CD8-positive, alpha-beta memory T cell (primary cell): Measurements from ENCODE around the gene FMN1. TPM values are rescaled to one million over a fixed set of nuclear protein-coding genes. Genes with fewer than 3 reads are reported as not detected.

Experiments used
- CTCF ChIA-PET: fragments of 350-600 bp; sonication (Branson Sonifier 250); formaldehyde crosslinking; loops from one replicate; lab custom pipeline; 2021; ENCODE audit warnings: antibody characterized with exemption; lab: Charles Lee
- POLR2A ChIA-PET: fragments of 350-600 bp; sonication (Branson Sonifier 250); formaldehyde crosslinking; loops from one replicate; lab custom pipeline; 2021; ENCODE audit warnings: antibody characterized with exemption; lab: Charles Lee
- DNase-seq, 5 donors: peaks; one replicate each; pipeline versions ENCODE4 v3.0.0 to v3.0.0-alpha.2; 2020 to 2022; ENCODE audit warnings: mixed read lengths in 1 of 5
- H3K27ac ChIP-seq: one replicate; pipeline ENCODE4 v1.7.0; 2013; ENCODE audit warnings: low read depth, mild to moderate bottlenecking, low read length, moderate library complexity
- H3K27me3 ChIP-seq: 2 replicates; pipeline ENCODE4 v1.7.0; 2013; ENCODE audit warnings: low read length, mild to moderate bottlenecking; ENCODE audit not compliant: insufficient read depth, poor library complexity, severe bottlenecking
- H3K36me3 ChIP-seq: 2 replicates; pipeline ENCODE4 v1.7.0; 2013; ENCODE audit warnings: mild to moderate bottlenecking, low read length, moderate library complexity; ENCODE audit not compliant: insufficient read depth
- H3K4me1 ChIP-seq: 2 replicates; pipeline ENCODE4 v1.7.0; 2013; ENCODE audit warnings: mild to moderate bottlenecking, low read length, moderate library complexity; ENCODE audit not compliant: insufficient read depth
- H3K4me3 ChIP-seq: 2 replicates; pipeline ENCODE4 v1.7.0; 2013; ENCODE audit warnings: mild to moderate bottlenecking, low read length
- H3K9me3 ChIP-seq: 2 replicates; pipeline ENCODE4 v1.7.0; 2013; ENCODE audit warnings: mild to moderate bottlenecking, low read length
- H3K27ac Mint-ChIP-seq, 8 donors: one replicate each; pipeline ENCODE4 v1.8.0; 2020 to 2021; ENCODE audit warnings: mixed read lengths in 8 of 8, mild to moderate bottlenecking in 6 of 8, inconsistent platforms in 3 of 8, moderate library complexity in 3 of 8
- H3K27me3 Mint-ChIP-seq, 2 donors: one replicate each; pipeline ENCODE4 v1.8.0; 2020 to 2021; ENCODE audit warnings: mixed read lengths in 2 of 2, mild to moderate bottlenecking in 1 of 2, moderate library complexity in 1 of 2
- H3K36me3 Mint-ChIP-seq, 3 donors: one replicate each; pipeline ENCODE4 v1.8.0; 2020 to 2021; ENCODE audit warnings: mixed read lengths in 3 of 3, inconsistent platforms in 1 of 3, mild to moderate bottlenecking in 1 of 3
- H3K4me1 Mint-ChIP-seq, 3 donors: one replicate each; pipeline ENCODE4 v1.8.0; 2020 to 2021; ENCODE audit warnings: mixed read lengths in 3 of 3, inconsistent platforms in 1 of 3, mild to moderate bottlenecking in 1 of 3
- H3K4me3 Mint-ChIP-seq, 7 donors: one replicate each; pipeline ENCODE4 v1.8.0; 2020 to 2021; ENCODE audit warnings: mixed read lengths in 7 of 7, mild to moderate bottlenecking in 6 of 7, moderate library complexity in 4 of 7, inconsistent platforms in 2 of 7
- H3K9me3 Mint-ChIP-seq, 5 donors: one replicate each; pipeline ENCODE4 v1.8.0; 2020 to 2022; ENCODE audit warnings: mixed read lengths in 5 of 5, mild to moderate bottlenecking in 3 of 5, moderate library complexity in 2 of 5, inconsistent platforms in 1 of 5
- polyA plus RNA-seq: library from polyadenylated mRNA; unstranded; fragments of 300-500 nt; fragmentation: Illumina TruSeq; gene quantifications from one replicate; pipeline ENCODE4 v1.2.3, GENCODE V29; 2021
- total RNA-seq, 2 experiments: library from RNA; stranded (reverse); gene quantifications; one replicate each; pipeline ENCODE4 v1.2.3, GENCODE V29; 2021

Gene FMN1
- total and polyA plus RNA-seq, 3 experiments from 2014 or later = 0.09 to 0.24 (median 0.11) TPM

DNA sequence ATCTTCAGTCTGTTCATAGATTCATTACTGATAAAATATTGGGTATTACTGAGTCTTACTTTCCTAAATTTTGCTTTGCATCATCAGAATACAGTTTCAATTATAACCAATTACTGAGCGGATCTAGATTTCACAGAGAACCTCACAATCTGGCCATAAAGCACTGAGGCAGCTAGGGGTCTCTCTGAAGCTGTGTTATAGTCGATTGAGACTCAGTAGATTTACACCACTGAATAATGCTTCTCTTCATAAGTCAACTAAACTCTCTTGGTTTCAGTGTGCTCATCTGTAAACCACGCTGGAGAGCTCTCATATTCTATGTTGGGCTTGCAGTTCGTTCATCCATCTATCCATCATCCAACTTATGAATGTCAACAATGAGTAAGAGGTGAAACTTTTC is 296.1 kb downstream of the FMN1 start:
- Mint-ChIP-seq H3K36me3 (peaks cover 0 to 6% (median 0%) of the 10 kb centered on the region in 3 donors), H3K4me3 (no peak overlapping the region), H3K27ac (no peak overlapping the region), H3K27me3 (peaks cover 2 to 8% of the 10 kb centered on the region in 2 donors), H3K9me3 (peaks cover 0 to 2% (median 0%) of the 10 kb centered on the region in 5 donors), H3K4me1 (no peaks in the 10 kb centered on the region)
- H3K9me3 ChIP-seq = no peaks in the 10 kb centered on the region
- H3K27ac ChIP-seq = no peak overlapping the region
- H3K4me1 ChIP-seq = no peaks in the 10 kb centered on the region
- CTCF ChIA-PET = no interaction called here
- H3K27me3 ChIP-seq = no peaks in the 10 kb centered on the region
- H3K4me3 ChIP-seq = no peak overlapping the region
- no peak for DNase-seq
- POLR2A ChIA-PET = no interaction called here
- no peaks in the 10 kb centered on the region for H3K36me3 ChIP-seq

DNA sequence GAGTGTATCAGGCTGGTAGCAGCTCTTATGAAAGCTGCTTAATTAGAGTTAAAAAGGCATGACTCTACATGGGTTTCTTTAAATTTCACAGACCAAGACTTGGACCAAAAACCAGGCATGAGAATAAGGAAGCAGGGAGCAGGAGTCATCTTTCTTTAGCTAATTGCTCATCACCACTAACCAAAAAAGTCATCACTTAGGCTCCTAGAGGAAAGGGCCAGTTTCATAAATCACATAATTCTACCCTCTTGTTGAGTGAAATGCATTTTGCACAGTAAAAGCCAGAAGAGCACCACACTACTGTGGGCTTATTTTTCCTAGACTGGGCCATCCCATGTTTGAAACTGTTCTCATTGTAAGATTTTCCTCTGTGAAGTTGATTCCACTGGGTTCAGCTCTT is 301.1 kb downstream of the FMN1 start:
- ChIA-PET CTCF (no interaction called here), POLR2A (no interaction called here)
- Histone ChIP-seq H3K36me3 (no peaks in the 10 kb centered on the region), H3K27ac (no peak overlapping the region), H3K4me3 (no peak overlapping the region), H3K27me3 (no peaks in the 10 kb centered on the region), H3K4me1 (no peaks in the 10 kb centered on the region), H3K9me3 (no peaks in the 10 kb centered on the region)
- H3K27me3 Mint-ChIP-seq = peaks cover 2 to 8% of the 10 kb centered on the region in 2 donors
- H3K9me3 Mint-ChIP-seq = peaks cover 0 to 4% (median 0%) of the 10 kb centered on the region in 5 donors
- no peak for DNase-seq
- no peak overlapping the region for H3K4me3 Mint-ChIP-seq
- no peak overlapping the region for H3K27ac Mint-ChIP-seq
- H3K4me1 Mint-ChIP-seq = no peaks in the 10 kb centered on the region
- H3K36me3 Mint-ChIP-seq = peaks cover 0 to 6% (median 0%) of the 10 kb centered on the region in 3 donors

DNA sequence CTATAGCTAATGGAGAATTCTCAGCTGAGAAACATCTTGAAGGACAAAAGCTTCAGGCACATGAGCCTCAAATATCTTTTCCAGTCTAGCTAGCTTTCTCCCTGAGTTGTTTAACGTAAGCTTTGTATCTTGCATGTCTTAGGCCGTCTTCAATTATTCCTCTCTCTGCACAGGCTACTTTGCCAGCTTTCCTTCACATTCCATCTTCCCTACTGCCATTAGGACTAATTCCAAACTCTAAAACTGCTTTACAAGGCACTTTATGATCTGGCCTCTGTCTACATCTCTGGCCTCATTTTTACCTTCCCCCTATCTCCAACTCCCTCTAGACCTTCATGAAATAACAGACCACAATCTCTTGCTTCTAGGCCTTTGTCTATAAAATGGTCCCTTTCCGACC is 305.3 kb downstream of the FMN1 start:
- no peaks in the 10 kb centered on the region for H3K36me3 Mint-ChIP-seq
- POLR2A ChIA-PET = no interaction called here
- no peaks in the 10 kb centered on the region for H3K4me1 Mint-ChIP-seq
- Histone ChIP-seq H3K9me3 (no peaks in the 10 kb centered on the region), H3K4me1 (no peaks in the 10 kb centered on the region), H3K27ac (no peak overlapping the region), H3K36me3 (no peaks in the 10 kb centered on the region), H3K4me3 (no peak overlapping the region), H3K27me3 (no peaks in the 10 kb centered on the region)
- peaks cover 2 to 4% of the 10 kb centered on the region in 2 donors for H3K27me3 Mint-ChIP-seq
- peaks cover 0 to 2% (median 0%) of the 10 kb centered on the region in 5 donors for H3K9me3 Mint-ChIP-seq
- CTCF ChIA-PET = no interaction called here
- no peak for DNase-seq
- no peak overlapping the region for H3K27ac Mint-ChIP-seq
- H3K4me3 Mint-ChIP-seq = no peak overlapping the region

DNA sequence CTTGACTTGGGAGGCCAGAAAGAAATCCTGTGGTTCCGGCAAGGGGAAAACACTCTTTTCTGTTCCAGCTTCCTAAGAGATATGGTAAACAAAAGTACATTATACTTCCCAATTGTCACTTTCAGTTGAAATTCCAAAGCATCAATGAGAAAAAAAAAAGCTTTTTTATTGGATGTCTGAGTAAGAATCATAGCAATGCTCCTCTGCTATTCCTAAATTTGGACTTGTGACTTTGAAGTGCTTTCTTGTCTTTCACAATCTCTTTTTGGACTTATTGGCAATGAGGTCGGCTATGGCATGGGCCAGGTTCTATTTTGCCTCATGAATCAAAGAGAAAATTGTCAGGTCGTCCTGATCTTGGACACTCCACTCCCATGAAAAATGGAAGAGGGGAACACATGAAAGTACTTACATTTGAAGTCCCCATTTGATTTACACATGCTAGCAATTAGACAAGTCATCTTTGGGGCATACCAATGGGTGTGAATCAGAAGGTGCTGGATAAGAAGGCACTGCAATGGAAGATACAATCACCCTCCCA is 306.2 kb downstream of the FMN1 start:
- H3K4me1 ChIP-seq = no peaks in the 10 kb centered on the region
- Mint-ChIP-seq H3K27ac (no peak overlapping the region), H3K27me3 (peaks cover 0 to 2% of the 10 kb centered on the region in 2 donors), H3K4me1 (no peaks in the 10 kb centered on the region), H3K4me3 (no peak overlapping the region), H3K9me3 (peaks cover 0 to 2% (median 0%) of the 10 kb centered on the region in 5 donors), H3K36me3 (no peaks in the 10 kb centered on the region)
- H3K27me3 ChIP-seq = no peaks in the 10 kb centered on the region
- H3K9me3 ChIP-seq = no peaks in the 10 kb centered on the region
- H3K4me3 ChIP-seq = no peak overlapping the region
- CTCF ChIA-PET = no interaction called here
- POLR2A ChIA-PET = no interaction called here
- H3K36me3 ChIP-seq = no peaks in the 10 kb centered on the region
- no peak overlapping the region for H3K27ac ChIP-seq
- DNase-seq = no peak

DNA sequence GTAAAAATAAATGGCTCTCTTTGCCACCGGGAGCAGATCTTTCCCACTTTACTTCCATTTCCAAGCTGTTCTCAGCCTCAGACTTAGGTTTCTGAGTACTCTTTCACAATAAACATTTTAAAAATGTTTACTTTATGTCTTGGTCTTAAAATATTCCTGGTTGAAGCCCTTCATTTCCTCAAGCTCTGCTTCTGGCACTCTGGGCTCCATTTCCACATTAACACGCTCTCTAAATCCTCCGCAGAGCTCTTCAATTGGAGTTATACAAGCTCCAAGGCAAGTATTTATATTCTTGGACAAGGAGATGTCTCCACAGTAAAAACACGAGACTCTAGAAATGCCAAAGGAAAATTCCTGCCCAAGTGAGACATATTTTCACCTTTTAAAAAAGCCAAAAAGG is 307.4 kb downstream of the FMN1 start:
- no peak overlapping the region for H3K27ac Mint-ChIP-seq
- H3K27me3 ChIP-seq = no peaks in the 10 kb centered on the region
- H3K27ac ChIP-seq = no peak overlapping the region
- no peaks in the 10 kb centered on the region for H3K4me1 ChIP-seq
- no peak for DNase-seq
- H3K27me3 Mint-ChIP-seq = peaks cover 0 to 2% of the 10 kb centered on the region in 2 donors
- H3K9me3 Mint-ChIP-seq = peaks cover 0 to 2% (median 0%) of the 10 kb centered on the region in 5 donors
- ChIA-PET POLR2A (no interaction called here), CTCF (no interaction called here)
- no peak overlapping the region for H3K4me3 ChIP-seq
- no peak overlapping the region for H3K4me3 Mint-ChIP-seq
- H3K4me1 Mint-ChIP-seq = no peaks in the 10 kb centered on the region
- H3K36me3 Mint-ChIP-seq = no peaks in the 10 kb centered on the region
- no peaks in the 10 kb centered on the region for H3K36me3 ChIP-seq
- no peaks in the 10 kb centered on the region for H3K9me3 ChIP-seq

DNA sequence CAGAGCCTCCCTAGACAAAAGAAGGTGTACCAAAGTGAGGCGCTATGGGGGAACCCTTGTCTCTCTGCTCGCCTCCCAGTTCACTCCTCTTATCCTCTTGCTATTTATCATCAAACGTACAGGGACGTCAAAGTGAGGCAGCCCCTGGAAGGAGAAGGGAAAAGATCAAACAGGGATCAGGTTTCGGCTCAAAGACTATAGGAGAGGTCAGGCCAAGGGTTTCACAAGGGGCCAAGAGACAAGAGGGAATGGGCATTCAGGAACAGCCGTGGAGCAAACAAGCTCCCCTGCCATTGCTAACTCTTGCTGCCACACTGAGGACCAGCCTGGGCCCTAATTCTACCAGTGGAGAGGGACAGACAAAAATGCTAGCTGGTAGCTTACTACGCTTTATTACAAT is 308.1 kb downstream of the FMN1 start:
- ChIA-PET POLR2A (no interaction called here), CTCF (no interaction called here)
- H3K27me3 Mint-ChIP-seq = peaks cover 0 to 2% of the 10 kb centered on the region in 2 donors
- H3K36me3 ChIP-seq = no peaks in the 10 kb centered on the region
- no peak overlapping the region for H3K4me3 Mint-ChIP-seq
- no peaks in the 10 kb centered on the region for H3K9me3 ChIP-seq
- H3K9me3 Mint-ChIP-seq = peaks cover 0 to 2% (median 0%) of the 10 kb centered on the region in 5 donors
- no peaks in the 10 kb centered on the region for H3K4me1 Mint-ChIP-seq
- peaks cover 0 to 1% (median 0%) of the 10 kb centered on the region in 3 donors for H3K36me3 Mint-ChIP-seq
- DNase-seq = no peak
- H3K27me3 ChIP-seq = no peaks in the 10 kb centered on the region
- no peaks in the 10 kb centered on the region for H3K4me1 ChIP-seq
- H3K27ac ChIP-seq = no peak overlapping the region
- H3K4me3 ChIP-seq = no peak overlapping the region
- H3K27ac Mint-ChIP-seq = no peak overlapping the region

DNA sequence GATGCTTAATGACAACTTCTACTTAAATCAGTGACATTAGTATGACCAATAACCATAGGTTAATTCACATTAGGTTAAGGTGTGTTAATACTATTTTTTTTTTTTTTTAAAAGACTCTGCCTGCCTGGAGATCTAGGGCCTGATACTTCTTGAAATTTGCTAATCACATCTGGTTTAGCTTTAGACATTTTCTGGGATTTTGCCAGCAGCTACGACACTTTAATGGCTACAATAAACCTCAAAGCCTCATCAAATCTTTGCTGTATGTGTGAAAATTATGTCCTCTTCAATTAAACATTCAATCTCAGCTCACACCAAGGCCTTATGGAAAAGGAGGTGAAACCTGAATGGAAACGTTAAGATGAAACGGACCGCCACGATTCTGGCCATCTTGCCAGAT is 308.8 kb downstream of the FMN1 start:
- ChIA-PET CTCF (no interaction called here), POLR2A (no interaction called here)
- Mint-ChIP-seq H3K27me3 (peaks cover 0 to 2% of the 10 kb centered on the region in 2 donors), H3K9me3 (peaks cover 0 to 2% (median 0%) of the 10 kb centered on the region in 5 donors), H3K27ac (no peak overlapping the region), H3K36me3 (peaks cover 0 to 1% (median 0%) of the 10 kb centered on the region in 3 donors), H3K4me3 (no peak overlapping the region), H3K4me1 (no peaks in the 10 kb centered on the region)
- no peaks in the 10 kb centered on the region for H3K4me1 ChIP-seq
- no peak for DNase-seq
- H3K9me3 ChIP-seq = no peaks in the 10 kb centered on the region
- no peak overlapping the region for H3K4me3 ChIP-seq
- H3K27me3 ChIP-seq = no peaks in the 10 kb centered on the region
- no peak overlapping the region for H3K27ac ChIP-seq
- no peaks in the 10 kb centered on the region for H3K36me3 ChIP-seq

DNA sequence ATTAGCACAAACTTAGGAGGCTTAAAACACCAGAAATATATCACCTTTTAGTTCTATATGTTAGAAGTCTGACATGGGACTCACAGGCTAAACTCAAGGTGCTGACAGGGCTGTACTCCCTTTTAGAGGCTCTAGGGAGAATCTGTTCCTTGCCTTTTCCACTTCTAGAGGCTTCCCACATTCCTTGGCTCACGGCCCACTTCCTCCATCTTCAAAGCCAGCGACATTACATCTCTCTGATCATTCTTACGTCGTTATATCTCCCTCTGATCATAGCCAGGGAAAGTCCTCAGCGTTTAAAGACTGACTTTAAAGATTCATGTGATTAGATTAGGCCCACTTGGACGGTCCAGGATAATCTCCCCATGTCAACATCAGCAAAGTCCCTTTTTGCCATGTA is 310.4 kb downstream of the FMN1 start:
- H3K36me3 Mint-ChIP-seq = peaks cover 0 to 1% (median 0%) of the 10 kb centered on the region in 3 donors
- DNase-seq = no peak
- no peak overlapping the region for H3K4me3 ChIP-seq
- H3K27ac ChIP-seq = no peak overlapping the region
- no peak overlapping the region for H3K4me3 Mint-ChIP-seq
- H3K9me3 ChIP-seq = no peaks in the 10 kb centered on the region
- H3K4me1 ChIP-seq = no peaks in the 10 kb centered on the region
- no peak overlapping the region for H3K27ac Mint-ChIP-seq
- H3K27me3 ChIP-seq = no peaks in the 10 kb centered on the region
- ChIA-PET CTCF (no interaction called here), POLR2A (no interaction called here)
- H3K4me1 Mint-ChIP-seq = no peaks in the 10 kb centered on the region
- no peaks in the 10 kb centered on the region for H3K36me3 ChIP-seq
- H3K27me3 Mint-ChIP-seq = no peaks in the 10 kb centered on the region
- H3K9me3 Mint-ChIP-seq = peaks cover 0 to 1% (median 0%) of the 10 kb centered on the region in 5 donors
